Measurements from ENCODE around the gene SEMA4C. TPM values are rescaled to one million over a fixed set of nuclear protein-coding genes. Genes with fewer than 3 reads are reported as not detected.
"Not testable (repeated sequence)": the region's sequence is repeated elsewhere in the genome, so short reads cannot be mapped to it uniquely, and the experiment has no call there.

Gene SEMA4C
- total RNA-seq, 1 experiment from 2014 or later, result 23.4 TPM

GRCh38 chr2:96891591-96892333, 21.9 kb upstream of the SEMA4C start:
- Histone ChIP-seq H3K36me3 (no peaks in the 10 kb centered on the region), H3K9me3 (replicated peaks) (no peaks in the 10 kb centered on the region), H3K27me3 (replicated peaks) (no peaks in the 10 kb centered on the region), H3K27ac (no peak overlapping the region), H3K4me3 (no peak overlapping the region), H3K4me1 (replicated peaks) (peaks cover 9% of the 10 kb centered on the region)
- peak in 1 of 2 experiments; percentile 30 for DNase-seq (ENCODE audit: low read depth in 1 of 2, low spot score in 2 of 2)

- DNase-seq (ENCODE audit: low read depth in 1 of 2, low spot score in 2 of 2), result no peak
- H3K9me3 ChIP-seq (replicated peaks), result no peaks in the 10 kb centered on the region
- H3K27me3 ChIP-seq (replicated peaks), result no peaks in the 10 kb centered on the region
- no peak overlapping the region for H3K27ac ChIP-seq
- H3K4me1 ChIP-seq (replicated peaks), result peaks cover 9% of the 10 kb centered on the region
- no peaks in the 10 kb centered on the region for H3K36me3 ChIP-seq
- H3K4me3 ChIP-seq, result no peak overlapping the region
These were observed 21.0 kb upstream of the SEMA4C start for GRCh38 chr2:96890726-96891385.

- Histone ChIP-seq H3K27ac (no peak overlapping the region), H3K4me3 (no peak overlapping the region), H3K9me3 (replicated peaks) (no peaks in the 10 kb centered on the region), H3K4me1 (replicated peaks) (peaks cover 9% of the 10 kb centered on the region), H3K36me3 (no peaks in the 10 kb centered on the region), H3K27me3 (replicated peaks) (no peaks in the 10 kb centered on the region)
- no peak for DNase-seq (ENCODE audit: low read depth in 1 of 2, low spot score in 2 of 2)
These were observed 20.4 kb upstream of the SEMA4C start for GRCh38 chr2:96890252-96890651.

GRCh38 chr2:96889502-96889901, 19.6 kb upstream of the SEMA4C start:
- H3K9me3 ChIP-seq (replicated peaks); H3K4me1 ChIP-seq (replicated peaks); H3K27ac ChIP-seq; H3K27me3 ChIP-seq (replicated peaks); DNase-seq (ENCODE audit: low read depth in 1 of 2, low spot score in 2 of 2); H3K36me3 ChIP-seq; H3K4me3 ChIP-seq: not testable (repeated sequence)

DNA sequence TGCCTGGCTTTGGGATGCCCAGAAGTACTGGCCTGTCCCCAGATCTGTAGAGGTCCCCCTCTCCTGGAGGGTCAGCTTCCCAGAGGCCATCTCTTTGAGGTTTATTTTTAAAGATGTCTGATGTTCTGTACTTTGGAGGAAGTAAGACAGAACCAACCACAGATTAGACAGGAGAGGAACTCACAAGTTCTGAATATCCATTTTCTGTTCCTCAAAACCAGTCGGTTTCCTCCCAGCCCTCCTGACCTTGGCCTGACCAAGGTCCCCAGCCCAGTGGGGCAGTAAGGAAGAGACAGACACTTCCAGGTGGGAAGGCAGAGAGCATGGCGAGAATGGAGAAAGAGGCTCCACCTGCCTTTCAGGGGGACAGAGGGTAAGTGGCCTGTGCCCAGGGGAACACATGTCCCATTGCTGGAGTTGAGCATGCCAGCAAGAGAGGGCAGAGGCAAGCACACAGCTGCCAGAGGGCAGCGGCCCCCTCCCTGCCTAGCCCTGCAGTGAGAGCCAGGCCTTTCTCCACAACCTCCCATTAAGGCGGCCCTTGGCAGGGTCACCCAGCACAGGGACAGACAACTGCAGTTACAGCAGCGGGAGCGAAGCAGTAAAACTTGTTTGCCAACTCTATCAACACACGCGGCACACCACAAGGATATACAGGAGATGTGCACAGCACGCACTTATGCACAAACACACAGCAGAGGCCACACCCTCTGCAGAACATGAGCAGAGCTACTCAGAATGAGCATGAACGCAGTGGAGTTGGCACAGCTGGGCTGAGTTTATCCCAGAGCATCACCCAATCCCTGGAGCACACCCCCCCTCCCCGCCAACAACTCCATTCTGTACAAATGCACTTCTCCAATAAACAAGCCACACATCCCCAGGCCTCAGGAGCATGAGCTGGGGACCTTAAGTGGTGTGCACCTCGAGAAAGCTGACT, 18.5 kb upstream of the SEMA4C start:
- no peak overlapping the region for H3K27ac ChIP-seq
- no peak for DNase-seq (ENCODE audit: low read depth in 1 of 2, low spot score in 2 of 2)
- H3K9me3 ChIP-seq (replicated peaks), result no peaks in the 10 kb centered on the region
- H3K27me3 ChIP-seq (replicated peaks), result no peaks in the 10 kb centered on the region
- H3K36me3 ChIP-seq, result no peaks in the 10 kb centered on the region
- H3K4me3 ChIP-seq, result no peak overlapping the region
- H3K4me1 ChIP-seq (replicated peaks), result peaks cover 9% of the 10 kb centered on the region

GRCh38 chr2:96887493-96888012, 17.7 kb upstream of the SEMA4C start:
- H3K9me3 ChIP-seq (replicated peaks), result no peaks in the 10 kb centered on the region
- H3K36me3 ChIP-seq, result no peaks in the 10 kb centered on the region
- H3K4me3 ChIP-seq, result no peak overlapping the region
- H3K27me3 ChIP-seq (replicated peaks), result no peaks in the 10 kb centered on the region
- H3K4me1 ChIP-seq (replicated peaks), result peaks cover 9% of the 10 kb centered on the region
- no peak overlapping the region for H3K27ac ChIP-seq
- DNase-seq (ENCODE audit: low read depth in 1 of 2, low spot score in 2 of 2), result no peak

DNA sequence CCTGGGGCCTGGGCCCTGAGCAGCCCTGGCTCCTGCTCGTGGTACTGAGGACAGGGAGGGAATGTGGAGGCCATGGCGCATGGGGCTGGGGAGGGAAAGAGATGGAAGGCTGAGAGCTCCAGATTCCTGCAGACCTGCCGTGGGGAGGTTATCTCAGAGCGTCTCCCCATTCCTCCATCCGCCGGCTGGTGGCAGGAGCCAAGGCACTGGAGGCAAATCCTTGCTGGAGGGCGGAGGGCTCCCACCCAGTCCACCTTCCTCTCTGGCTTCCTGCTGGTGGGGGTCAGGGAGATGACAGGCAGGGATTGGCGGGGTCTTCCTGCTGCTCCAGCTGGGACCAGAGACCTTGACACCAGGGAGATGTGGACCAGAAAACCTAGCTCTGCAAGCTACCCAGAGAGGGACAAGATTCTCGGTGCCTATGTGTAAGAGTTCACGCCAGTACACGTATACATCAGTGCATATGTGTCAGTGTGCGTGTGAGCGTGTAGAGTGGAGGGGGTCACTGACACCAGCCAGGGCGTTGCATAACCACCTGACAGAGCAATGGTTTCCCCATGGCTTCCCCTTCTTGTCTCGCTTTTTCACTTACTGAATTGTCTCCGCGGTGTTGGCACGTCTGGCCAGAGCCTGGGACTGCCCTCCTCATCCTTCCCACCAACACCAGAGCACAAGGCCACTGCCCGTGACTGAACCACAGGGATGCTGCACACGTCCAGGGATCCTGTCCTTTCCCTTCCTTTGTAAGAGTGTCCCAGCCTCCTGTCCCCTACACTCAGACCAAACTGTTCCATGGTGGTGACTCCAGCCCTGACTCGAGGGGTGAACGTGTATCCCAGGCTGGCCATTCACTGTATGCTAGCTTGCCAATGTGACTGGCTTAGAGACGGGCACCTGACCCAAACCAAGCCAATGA, 15.8 kb upstream of the SEMA4C start:
- H3K9me3 ChIP-seq (replicated peaks), result no peaks in the 10 kb centered on the region
- no peaks in the 10 kb centered on the region for H3K4me1 ChIP-seq (replicated peaks)
- DNase-seq (ENCODE audit: low read depth in 1 of 2, low spot score in 2 of 2), result no peak

GRCh38 chr2:96884299-96885094, 14.6 kb upstream of the SEMA4C start:
- no peaks in the 10 kb centered on the region for H3K36me3 ChIP-seq
- no peaks in the 10 kb centered on the region for H3K27me3 ChIP-seq (replicated peaks)
- no peak overlapping the region for H3K27ac ChIP-seq
- no peak overlapping the region for H3K4me3 ChIP-seq
- no peaks in the 10 kb centered on the region for H3K9me3 ChIP-seq (replicated peaks)
- DNase-seq (ENCODE audit: low read depth in 1 of 2, low spot score in 2 of 2), result no peak
- H3K4me1 ChIP-seq (replicated peaks), result no peaks in the 10 kb centered on the region

More for the DNA sequence above, 15.8 kb upstream of the SEMA4C start:
- no peaks in the 10 kb centered on the region for H3K27me3 ChIP-seq (replicated peaks)
- H3K27ac ChIP-seq, result no peak overlapping the region
- H3K36me3 ChIP-seq, result no peaks in the 10 kb centered on the region
- H3K4me3 ChIP-seq, result no peak overlapping the region

GRCh38 chr2:96883306-96883705, 13.4 kb upstream of the SEMA4C start:
- Histone ChIP-seq H3K4me3 (no peak overlapping the region), H3K36me3 (no peaks in the 10 kb centered on the region), H3K27ac (no peak overlapping the region), H3K9me3 (replicated peaks) (no peaks in the 10 kb centered on the region), H3K27me3 (replicated peaks) (no peaks in the 10 kb centered on the region), H3K4me1 (replicated peaks) (no peaks in the 10 kb centered on the region)
- no peak for DNase-seq (ENCODE audit: low read depth in 1 of 2, low spot score in 2 of 2)

DNA sequence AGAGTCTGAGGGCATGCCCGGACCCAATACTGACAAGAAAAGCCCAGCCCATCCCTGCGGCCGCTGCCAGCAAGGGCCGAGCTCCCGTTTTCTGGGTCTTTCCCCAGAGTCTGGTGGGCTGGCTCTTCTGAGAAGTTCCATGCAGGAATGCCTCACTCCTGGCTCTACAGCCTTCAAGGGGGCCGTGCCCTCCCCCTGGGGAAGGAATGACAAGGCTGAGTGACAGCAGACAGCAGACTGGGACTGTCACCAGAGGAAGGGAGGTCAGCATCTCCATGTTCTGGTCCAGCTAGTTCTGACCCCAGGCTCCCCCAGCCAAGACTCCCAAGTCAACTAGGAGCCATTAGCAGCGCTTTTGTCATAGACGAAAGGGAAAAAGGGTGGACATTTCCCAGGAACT, 13.0 kb upstream of the SEMA4C start:
- Histone ChIP-seq H3K36me3 (no peaks in the 10 kb centered on the region), H3K4me1 (replicated peaks) (no peaks in the 10 kb centered on the region), H3K4me3 (no peak overlapping the region), H3K27ac (no peak overlapping the region), H3K9me3 (replicated peaks) (no peaks in the 10 kb centered on the region), H3K27me3 (replicated peaks) (no peaks in the 10 kb centered on the region)
- DNase-seq (ENCODE audit: low read depth in 1 of 2, low spot score in 2 of 2), result no peak

- Histone ChIP-seq H3K27ac (no peak overlapping the region), H3K4me3 (no peak overlapping the region), H3K36me3 (no peaks in the 10 kb centered on the region), H3K4me1 (replicated peaks) (no peaks in the 10 kb centered on the region), H3K9me3 (replicated peaks) (no peaks in the 10 kb centered on the region), H3K27me3 (replicated peaks) (no peaks in the 10 kb centered on the region)
- DNase-seq (ENCODE audit: low read depth in 1 of 2, low spot score in 2 of 2), result no peak
These were observed 12.3 kb upstream of the SEMA4C start for GRCh38 chr2:96882230-96882629.

GRCh38 chr2:96881349-96882195, 11.7 kb upstream of the SEMA4C start:
- H3K4me1 ChIP-seq (replicated peaks), result no peaks in the 10 kb centered on the region
- no peaks in the 10 kb centered on the region for H3K9me3 ChIP-seq (replicated peaks)
- no peaks in the 10 kb centered on the region for H3K27me3 ChIP-seq (replicated peaks)
- no peaks in the 10 kb centered on the region for H3K36me3 ChIP-seq
- H3K4me3 ChIP-seq, result no peak overlapping the region
- H3K27ac ChIP-seq, result no peak overlapping the region
- DNase-seq (ENCODE audit: low read depth in 1 of 2, low spot score in 2 of 2), result no peak

Data from SJSA1 (cell line).